ENCODE measurements around the gene CBLL1. TPM values are rescaled to one million over a fixed set of nuclear protein-coding genes. Genes with fewer than 3 reads are reported as not detected.

The CBLL1 gene
- total and polyA plus RNA-seq, 2 of the 13 experiments (the other 11 are each of a cell fraction or from before 2014, with no cell fraction given): 8.8 to 10.5 TPM

- peak; percentile 84; the same call in 1 of the 2 replicates for TF ChIP-seq STAT6 (CRISPR knock-in tag; IDR thresholded peaks at IDR 0.05; ENCODE audit: borderline replicate concordance)
- no peak; the same call in 1 of the 2 replicates for TF ChIP-seq CTCF (CRISPR knock-in tag; IDR thresholded peaks at IDR 0.05)
- no peak for TF ChIP-seq SIN3A (IDR thresholded peaks at IDR 0.05; ENCODE audit: borderline replicate concordance, low read depth, low read length)
- TF ChIP-seq HNRNPLL (IDR thresholded peaks at IDR 0.05; ENCODE audit: low read depth, low read length, poor library complexity, severe bottlenecking): no peak
- TF ChIP-seq RARG (CRISPR knock-in tag; IDR thresholded peaks at IDR 0.05; ENCODE audit: low read depth): no peak
- 0 out of 2 replicates have a peak, but pooled peaks have one; percentile 80 for TF ChIP-seq ZNF567 (CRISPR knock-in tag; IDR thresholded peaks at IDR 0.05; ENCODE audit: borderline replicate concordance)
- no peak for TF ChIP-seq ZNF235 (CRISPR knock-in tag; IDR thresholded peaks at IDR 0.05; ENCODE audit: borderline replicate concordance)
- no peak; the same call in 1 of the 2 replicates for TF ChIP-seq TAF1 (CRISPR knock-in tag; IDR thresholded peaks at IDR 0.05)
- TF ChIP-seq IRF2 (CRISPR knock-in tag; IDR thresholded peaks at IDR 0.05): peak; percentile 86; the same call in 1 of the 2 replicates
- peak; percentile 98 for TF ChIP-seq GATAD2A (CRISPR knock-in tag; IDR thresholded peaks at IDR 0.05)
- peak; percentile 96 for TF ChIP-seq RCOR2 (CRISPR knock-in tag; IDR thresholded peaks at IDR 0.05)
- TF ChIP-seq PHF20 (CRISPR knock-in tag; IDR thresholded peaks at IDR 0.05): no peak
- TF ChIP-seq CSRNP2 (CRISPR knock-in tag; conservative IDR thresholded peaks at IDR 0.05; ENCODE audit: low read depth): no peak
- no peak for TF ChIP-seq ZBTB37 (CRISPR knock-in tag; IDR thresholded peaks at IDR 0.05)
- TF ChIP-seq, protein P1, sequence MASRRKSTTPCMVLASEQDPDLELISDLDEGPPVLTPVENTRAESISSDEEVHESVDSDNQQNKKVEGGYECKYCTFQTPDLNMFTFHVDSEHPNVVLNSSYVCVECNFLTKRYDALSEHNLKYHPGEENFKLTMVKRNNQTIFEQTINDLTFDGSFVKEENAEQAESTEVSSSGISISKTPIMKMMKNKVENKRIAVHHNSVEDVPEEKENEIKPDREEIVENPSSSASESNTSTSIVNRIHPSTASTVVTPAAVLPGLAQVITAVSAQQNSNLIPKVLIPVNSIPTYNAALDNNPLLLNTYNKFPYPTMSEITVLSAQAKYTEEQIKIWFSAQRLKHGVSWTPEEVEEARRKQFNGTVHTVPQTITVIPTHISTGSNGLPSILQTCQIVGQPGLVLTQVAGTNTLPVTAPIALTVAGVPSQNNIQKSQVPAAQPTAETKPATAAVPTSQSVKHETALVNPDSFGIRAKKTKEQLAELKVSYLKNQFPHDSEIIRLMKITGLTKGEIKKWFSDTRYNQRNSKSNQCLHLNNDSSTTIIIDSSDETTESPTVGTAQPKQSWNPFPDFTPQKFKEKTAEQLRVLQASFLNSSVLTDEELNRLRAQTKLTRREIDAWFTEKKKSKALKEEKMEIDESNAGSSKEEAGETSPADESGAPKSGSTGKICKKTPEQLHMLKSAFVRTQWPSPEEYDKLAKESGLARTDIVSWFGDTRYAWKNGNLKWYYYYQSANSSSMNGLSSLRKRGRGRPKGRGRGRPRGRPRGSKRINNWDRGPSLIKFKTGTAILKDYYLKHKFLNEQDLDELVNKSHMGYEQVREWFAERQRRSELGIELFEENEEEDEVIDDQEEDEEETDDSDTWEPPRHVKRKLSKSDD (CRISPR knock-in tag; IDR thresholded peaks at IDR 0.05; ENCODE audit: low read depth): peak; percentile 58; the same call in 1 of the 2 replicates
- no peak for TF ChIP-seq ARNT (IDR thresholded peaks at IDR 0.05)
Measured at GRCh38 chr7:107779647-107780099, 35.7 kb downstream of the CBLL1 start (continued).

All from HepG2 (cell line).